Measurements from ENCODE around the gene FHOD3.

Gene FHOD3

GRCh38 chr18:36427369-36427768 is 129.9 kb downstream of the FHOD3 start:
- DNase-seq = no peak
- no peaks in the 10 kb centered on the region for H3K27me3 ChIP-seq (replicated peaks)
- H3K4me3 ChIP-seq (ENCODE audit: low read depth, low read length) = no peak overlapping the region
- no peak overlapping the region for H3K27ac ChIP-seq
- in situ Hi-C loops (cut with HindIII; ENCODE audit: low pct_ligation_motif_present, low sequenced_read_pairs) = no loop called here
- no peak for TF ChIP-seq CTCF (IDR thresholded peaks at IDR 0.05; ENCODE audit: low read depth, low read length, missing control alignments)
- no peaks in the 10 kb centered on the region for H3K36me3 ChIP-seq (replicated peaks)

GRCh38 chr18:36427831-36428230 is 130.3 kb downstream of the FHOD3 start:
- H3K4me3 ChIP-seq (ENCODE audit: low read depth, low read length) = no peak overlapping the region
- in situ Hi-C loops (cut with HindIII; ENCODE audit: low pct_ligation_motif_present, low sequenced_read_pairs) = no loop called here
- H3K27ac ChIP-seq = no peak overlapping the region
- no peaks in the 10 kb centered on the region for H3K36me3 ChIP-seq (replicated peaks)
- no peak for TF ChIP-seq CTCF (IDR thresholded peaks at IDR 0.05; ENCODE audit: low read depth, low read length, missing control alignments)
- H3K27me3 ChIP-seq (replicated peaks) = no peaks in the 10 kb centered on the region
- DNase-seq = no peak

GRCh38 chr18:36428431-36429029 is 131.0 kb downstream of the FHOD3 start:
- in situ Hi-C loops (cut with HindIII; ENCODE audit: low pct_ligation_motif_present, low sequenced_read_pairs) = no loop called here
- TF ChIP-seq CTCF (IDR thresholded peaks at IDR 0.05; ENCODE audit: low read depth, low read length, missing control alignments) = no peak
- Histone ChIP-seq H3K36me3 (replicated peaks) (no peaks in the 10 kb centered on the region), H3K27me3 (replicated peaks) (no peaks in the 10 kb centered on the region), H3K4me3 (ENCODE audit: low read depth, low read length) (no peak overlapping the region), H3K27ac (no peak overlapping the region)
- DNase-seq = no peak

GRCh38 chr18:36432880-36433555 is 135.5 kb downstream of the FHOD3 start:
- no peak for DNase-seq
- Histone ChIP-seq H3K27ac (no peak overlapping the region), H3K27me3 (replicated peaks) (no peaks in the 10 kb centered on the region), H3K4me3 (ENCODE audit: low read depth, low read length) (no peak overlapping the region), H3K36me3 (replicated peaks) (no peaks in the 10 kb centered on the region)
- no peak for TF ChIP-seq CTCF (IDR thresholded peaks at IDR 0.05; ENCODE audit: low read depth, low read length, missing control alignments)
- in situ Hi-C loops (cut with HindIII; ENCODE audit: low pct_ligation_motif_present, low sequenced_read_pairs) = no loop called here

- TF ChIP-seq CTCF (IDR thresholded peaks at IDR 0.05; ENCODE audit: low read depth, low read length, missing control alignments) = no peak
- DNase-seq = no peak
- Histone ChIP-seq H3K27me3 (replicated peaks) (no peaks in the 10 kb centered on the region), H3K4me3 (ENCODE audit: low read depth, low read length) (no peak overlapping the region), H3K36me3 (replicated peaks) (no peaks in the 10 kb centered on the region), H3K27ac (no peak overlapping the region)
- in situ Hi-C loops (cut with HindIII; ENCODE audit: low pct_ligation_motif_present, low sequenced_read_pairs) = no loop called here
These were observed 138.9 kb downstream of the FHOD3 start for GRCh38 chr18:36436387-36436786.

- Histone ChIP-seq H3K36me3 (replicated peaks) (no peaks in the 10 kb centered on the region), H3K27me3 (replicated peaks) (no peaks in the 10 kb centered on the region), H3K27ac (no peak overlapping the region), H3K4me3 (ENCODE audit: low read depth, low read length) (no peak overlapping the region)
- peak; percentile 48 for DNase-seq
- in situ Hi-C loops (cut with HindIII; ENCODE audit: low pct_ligation_motif_present, low sequenced_read_pairs) = no loop called here
- TF ChIP-seq CTCF (IDR thresholded peaks at IDR 0.05; ENCODE audit: low read depth, low read length, missing control alignments) = no peak
These were observed 143.1 kb downstream of the FHOD3 start for GRCh38 chr18:36440614-36441013.

Data from brain microvascular endothelial cell (primary cell).